ENCODE results near the gene LDB1.

Gene LDB1

GRCh38 chr10:102113956-102114857, 6.0 kb downstream of the LDB1 start:
- peak; percentile 69 for DNase-seq

DNA sequence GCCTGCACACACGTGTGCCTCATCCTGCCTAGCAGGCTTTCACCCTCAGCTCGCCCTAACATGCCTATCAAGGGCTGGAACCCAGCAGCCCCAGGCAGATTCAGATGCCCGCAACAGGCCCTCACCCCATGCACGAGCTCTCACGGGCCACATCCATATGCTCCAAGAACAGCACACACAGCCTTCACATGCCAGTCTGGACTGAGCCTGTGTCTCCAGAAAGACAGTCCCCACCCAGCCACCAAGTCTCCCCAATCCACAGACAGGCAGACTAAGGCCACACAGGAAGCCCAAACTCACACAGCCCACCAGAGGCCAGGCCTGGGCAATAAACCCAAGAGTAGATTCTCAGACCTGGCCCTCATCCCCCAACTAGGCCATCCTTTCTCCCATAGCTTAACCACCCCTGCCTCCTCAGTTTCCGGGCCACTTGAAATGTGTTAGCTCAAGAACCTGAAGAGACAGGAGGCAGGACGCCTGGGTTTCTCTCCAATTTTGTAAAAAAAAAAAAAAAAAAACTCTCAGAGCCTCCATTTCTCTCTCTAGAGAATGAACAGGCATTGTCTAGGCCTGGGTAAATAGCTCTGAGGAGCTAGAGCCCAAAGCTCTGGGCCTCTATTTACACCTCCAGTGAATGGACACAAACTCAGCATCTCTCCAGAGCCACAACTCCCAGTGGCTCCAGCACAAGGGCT, 6.8 kb downstream of the LDB1 start:
- DNase-seq: peak; percentile 10

GRCh38 chr10:102112210-102112817, 7.9 kb downstream of the LDB1 start:
- DNase-seq: no peak

DNA sequence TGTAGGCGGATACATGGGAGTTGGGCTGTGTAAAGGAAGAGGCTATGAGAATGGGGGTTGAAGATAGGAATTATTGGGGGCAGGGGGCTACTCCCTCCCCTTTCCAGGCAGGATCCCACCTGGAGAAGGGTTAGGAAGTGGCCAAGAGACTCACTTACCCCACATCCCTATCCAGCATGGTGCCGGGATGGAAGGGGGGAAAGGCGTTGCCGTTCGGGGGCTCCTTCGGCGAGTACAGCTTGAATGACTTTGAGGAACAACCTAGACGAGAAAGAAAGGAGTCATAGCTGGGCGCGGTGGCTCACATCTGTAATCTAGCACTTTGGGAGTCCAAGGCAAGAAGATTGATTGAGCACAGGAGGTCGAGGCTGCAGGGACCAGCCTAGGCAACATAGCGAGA, 8.9 kb downstream of the LDB1 start:
- no peak for DNase-seq

DNA sequence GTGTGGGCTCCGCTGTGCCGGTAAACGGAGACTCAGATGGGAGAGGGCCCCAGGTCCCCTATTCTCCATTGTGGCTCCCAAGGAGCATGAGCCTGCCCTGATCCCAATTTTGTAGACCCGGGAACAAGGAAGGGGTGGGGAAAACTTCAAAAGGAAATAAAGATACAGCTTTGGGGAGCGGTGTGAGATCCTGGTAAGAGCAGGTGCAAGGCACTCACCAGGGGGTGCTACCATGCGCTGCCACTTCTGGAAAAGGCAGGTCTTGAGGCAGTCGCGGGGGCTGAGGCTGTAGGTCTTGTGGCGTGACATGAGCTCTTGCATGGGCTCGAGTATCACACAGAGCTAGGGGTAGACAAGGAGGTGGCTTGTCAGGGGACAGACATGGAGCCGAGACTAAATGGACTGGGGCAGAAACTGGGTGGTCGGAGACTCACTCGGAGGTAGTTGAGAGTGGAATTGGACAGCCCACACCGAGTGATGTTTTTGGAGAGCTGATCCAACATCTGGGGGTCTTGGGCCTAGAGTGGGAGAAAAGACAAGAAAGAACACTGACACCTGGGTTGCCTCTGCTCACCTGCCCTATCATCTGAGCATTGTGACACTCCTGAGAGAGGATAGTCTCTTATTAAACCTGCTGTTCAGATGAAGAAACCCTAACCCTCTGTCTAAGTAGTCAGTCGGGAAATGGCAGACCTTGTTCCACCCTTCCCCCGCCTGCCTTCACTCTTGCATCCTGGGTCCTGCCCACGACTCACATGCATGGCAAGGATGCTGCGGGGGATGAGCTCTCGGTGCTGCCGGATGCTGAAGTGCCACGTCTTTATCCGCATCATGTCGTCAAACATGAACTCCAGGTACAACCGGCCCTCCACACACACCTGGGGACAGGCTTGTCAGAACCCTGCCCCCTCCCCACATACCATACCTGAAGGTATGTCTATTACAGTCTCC, 10.7 kb downstream of the LDB1 start:
- no peak for DNase-seq

DNA sequence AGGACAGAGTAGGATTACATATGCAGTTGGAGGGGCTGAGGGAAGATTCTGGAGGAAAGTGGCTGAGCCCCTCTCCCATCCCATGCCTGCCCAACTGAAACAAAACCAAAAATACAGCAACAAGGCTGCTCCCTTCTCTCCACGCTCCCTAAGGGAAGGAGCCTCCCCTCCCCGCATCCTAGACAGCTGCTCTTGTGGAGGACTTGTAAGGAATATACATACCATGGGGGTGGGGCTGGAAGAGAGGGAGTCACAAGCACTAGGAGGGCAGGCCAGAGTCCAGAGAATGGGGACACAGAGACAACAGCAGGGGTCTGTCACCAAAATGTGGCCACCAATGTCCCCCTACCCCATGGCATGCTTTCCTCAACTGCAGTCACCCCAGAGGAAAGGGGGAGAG, 13.2 kb downstream of the LDB1 start:
- DNase-seq: no peak

GRCh38 chr10:102102421-102102820, 17.7 kb downstream of the LDB1 start:
- no peak for DNase-seq

DNA sequence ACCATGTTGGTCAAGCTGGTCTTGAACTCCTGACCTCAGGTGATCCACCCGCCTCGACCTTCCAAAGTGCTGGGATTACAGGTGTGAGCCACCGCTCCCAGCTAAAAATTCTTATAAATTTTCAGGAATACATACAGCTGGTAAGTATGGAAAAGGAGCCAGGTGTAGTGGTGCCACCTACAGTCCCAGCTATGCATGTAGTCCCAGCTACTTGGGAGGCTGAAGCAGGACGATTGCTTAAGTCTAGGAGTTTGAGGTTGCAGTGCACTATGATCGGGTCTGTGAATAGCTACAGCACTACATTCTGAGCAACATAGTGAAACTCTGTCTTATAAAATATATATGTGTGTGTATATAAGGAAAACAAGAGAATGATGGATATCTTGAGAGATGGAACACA, 19.0 kb downstream of the LDB1 start:
- DNase-seq: no peak

- no peak for DNase-seq
Observed at GRCh38 chr10:102096449-102096848, 23.7 kb downstream of the LDB1 start.

DNA sequence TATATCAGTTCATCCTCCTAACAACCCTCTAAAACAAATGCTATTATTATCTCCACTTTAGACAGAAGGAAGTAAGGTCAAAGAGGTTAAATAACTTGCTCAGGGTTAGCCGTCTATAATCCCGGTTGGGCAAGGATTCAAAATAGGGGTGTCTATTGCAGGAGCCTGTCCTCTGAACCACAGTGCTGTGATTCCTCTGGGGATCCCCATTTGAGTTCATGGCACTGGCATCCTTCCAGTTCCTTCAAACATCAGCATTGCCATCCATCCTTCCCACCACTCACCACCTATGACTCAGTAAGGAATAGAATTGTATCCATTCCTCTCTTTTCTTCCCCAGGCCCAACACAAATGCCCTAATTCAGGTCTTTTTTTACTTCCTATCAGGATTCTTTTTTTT, 29.4 kb downstream of the LDB1 start:
- no peak for DNase-seq

DNA sequence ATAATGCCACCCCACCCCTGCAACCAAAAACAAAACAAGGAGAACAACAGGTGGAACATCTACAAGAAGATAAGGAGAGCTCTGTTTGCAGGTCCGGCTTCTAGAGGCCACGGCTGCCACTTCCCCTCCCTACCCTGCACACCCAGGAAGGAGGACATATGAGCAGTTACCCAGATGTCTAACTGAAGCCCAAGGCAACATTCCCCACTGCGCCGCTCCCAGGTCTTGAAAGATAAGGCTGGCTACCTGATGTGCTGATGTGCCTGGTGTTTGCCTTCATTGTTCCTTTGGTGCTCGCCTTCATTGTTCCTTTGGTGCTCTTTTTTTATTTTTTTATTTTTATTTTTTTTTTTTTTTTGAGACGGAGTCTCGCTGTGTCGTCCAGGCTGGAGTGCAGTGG, 34.0 kb downstream of the LDB1 start:
- DNase-seq: no peak

GRCh38 chr10:102085336-102085735, 34.8 kb downstream of the LDB1 start:
- no peak for DNase-seq

GRCh38 chr10:102083541-102083940, 36.6 kb downstream of the LDB1 start:
- no peak for DNase-seq

- DNase-seq: peak; percentile 59
Observed at GRCh38 chr10:102072673-102073527, 47.3 kb downstream of the LDB1 start.

DNA sequence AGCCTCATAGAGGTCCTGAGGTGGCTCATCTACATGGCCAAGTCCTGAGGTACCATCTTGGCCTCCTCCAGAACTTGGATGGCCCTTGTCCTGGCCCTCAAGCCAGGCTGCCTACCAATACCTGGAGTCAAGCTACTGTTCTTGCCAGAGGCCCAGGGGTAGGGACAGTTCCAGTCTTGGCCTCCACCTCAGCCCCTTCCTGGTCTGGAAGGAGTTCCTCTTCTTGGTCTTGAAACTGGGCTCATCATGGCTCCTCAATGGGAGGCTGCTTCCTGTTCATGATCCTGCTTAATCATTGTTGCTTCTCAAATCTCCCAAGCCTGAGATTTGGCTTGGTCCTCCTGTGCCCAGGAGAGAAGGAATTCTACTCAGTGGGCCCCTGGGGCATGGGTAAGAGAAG, 51.1 kb downstream of the LDB1 start:
- no peak for DNase-seq

- DNase-seq: no peak
Observed at GRCh38 chr10:102068216-102068615, 52.0 kb downstream of the LDB1 start.

DNA sequence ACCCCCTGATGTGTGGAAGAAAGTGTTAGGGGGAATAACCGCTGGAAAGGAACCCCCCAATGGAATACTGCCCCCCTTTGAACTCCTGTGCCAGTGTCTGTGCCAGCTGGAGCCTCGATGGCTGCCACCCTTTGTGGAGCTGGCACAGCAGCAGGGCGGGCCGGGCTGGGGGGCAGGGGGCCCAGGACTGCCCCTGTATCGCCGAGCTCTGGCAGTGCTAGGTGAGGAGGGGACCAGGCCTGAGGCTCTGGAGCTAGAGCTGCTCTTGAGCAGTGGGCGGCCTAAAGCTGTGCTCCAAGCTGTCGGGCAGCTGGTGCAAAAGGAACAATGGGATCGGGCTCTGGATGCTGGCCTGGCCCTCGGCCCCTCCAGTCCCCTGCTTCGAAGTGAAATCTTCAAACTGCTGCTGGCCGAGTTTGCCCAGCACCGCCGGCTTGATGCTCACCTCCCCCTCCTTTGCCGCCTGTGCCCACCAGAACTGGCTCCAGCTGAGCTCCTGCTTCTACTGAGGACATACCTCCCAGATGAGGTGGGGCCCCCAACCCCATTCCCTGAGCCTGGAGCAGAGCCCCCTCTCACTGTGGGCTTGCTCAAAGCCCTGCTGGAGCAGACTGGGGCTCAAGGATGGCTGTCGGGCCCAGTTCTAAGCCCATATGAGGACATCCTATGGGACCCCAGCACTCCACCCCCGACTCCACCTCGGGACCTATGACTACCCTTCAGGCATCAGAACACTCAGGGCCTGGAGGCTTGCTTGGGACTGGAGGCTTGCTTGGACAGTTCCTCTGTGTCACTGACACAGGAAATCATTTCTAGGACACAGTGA, 52.9 kb downstream of the LDB1 start:
- DNase-seq: no peak

GRCh38 chr10:102066399-102067088, 53.6 kb downstream of the LDB1 start:
- no peak for DNase-seq

- DNase-seq: no peak
Observed at GRCh38 chr10:102065561-102066398, 54.4 kb downstream of the LDB1 start.
